Hair follicle dermal papilla cell (primary cell): ENCODE data around the gene L3MBTL3. TPM values are rescaled to one million over a fixed set of nuclear protein-coding genes. Genes with fewer than 3 reads are reported as not detected.

Source experiments
- total RNA-seq: library from RNA; depleted of rRNA; stranded (reverse); fragments of >200 nt; gene quantifications from 2 replicates; pipeline ENCODE4 v1.2.3, GENCODE V29; 2012

Gene L3MBTL3
- total RNA-seq = 11.4 and 11.7 TPM in 2 replicates

GRCh38 chr6:130018292-130018743 is at the start of gene L3MBTL3:
Gene L3MBTL3, plus strand, starts transcription at chr6:130018581. Its CDS starts 24,119 bp downstream, at chr6:130042700.

Other genes starting within 250 kb of the L3MBTL3 start
- gene TMEM244, start 157.3 kb upstream of the L3MBTL3 start, total RNA-seq = not detected in 2 replicates
- 0.61 and 0.65 TPM in 2 replicates for gene SAMD3, start 204.4 kb downstream of the L3MBTL3 start, total RNA-seq